Measurements from ENCODE around the gene PLCL2.

PLCL2 gene

GRCh38 chr3:17013571-17013970 is 128.8 kb downstream of the PLCL2 start:
- no peak overlapping the region for H3K27ac ChIP-seq (ENCODE audit: insufficient read depth in 1 of 2, low read depth in 1 of 2, low read length in 2 of 2, poor library complexity in 1 of 2, severe bottlenecking in 2 of 2)
- no peaks in the 10 kb centered on the region for H3K9me3 ChIP-seq (ENCODE audit: control extremely low read depth in 1 of 5, control insufficient read depth in 4 of 5, insufficient read depth in 2 of 5, low read depth in 1 of 5, low read length in 4 of 5)
- CTCF ChIA-PET = interaction anchor here (0.6 to 1.9 kb wide), 2 partner anchors 12 to 23 kb away, joined by 3 to 6 read pairs; no protein-coding TSS in a partner anchor
- POLR2A ChIA-PET = no interaction called here
- no peak overlapping the region for H3K4me3 ChIP-seq (ENCODE audit: control insufficient read depth in 1 of 7, extremely low read depth in 1 of 7, insufficient read depth in 4 of 7, low read depth in 2 of 7, low read length in 6 of 7)
- H3K36me3 ChIP-seq (ENCODE audit: control insufficient read depth in 4 of 4, insufficient read depth in 4 of 4, low read length in 3 of 4) = peaks cover 20 to 45% (median 24%) of the 10 kb centered on the region in 4 experiments
- no peaks in the 10 kb centered on the region for H3K4me1 ChIP-seq (ENCODE audit: control extremely low read depth in 1 of 4, control insufficient read depth in 4 of 4, insufficient read depth in 4 of 4, low read length in 3 of 4)
- WGBS (ENCODE audit: insufficient coverage) = 98% methylated on average over 4 of the region's 4 CpGs
- H3K27me3 ChIP-seq (replicated peaks in 2 of 5; ENCODE audit: control insufficient read depth in 4 of 5, insufficient read depth in 5 of 5, low read length in 4 of 5) = no peaks in the 10 kb centered on the region
- no peak for DNase-seq

- ChIA-PET CTCF (interaction anchor here (0.6 kb wide), 1 partner anchor 24 kb away, joined by 3 read pairs; no protein-coding TSS in a partner anchor), POLR2A (no interaction called here)
- WGBS (ENCODE audit: insufficient coverage) = 90% methylated on average over 2 of the region's 2 CpGs
- no peak overlapping the region for H3K27ac ChIP-seq (ENCODE audit: insufficient read depth in 1 of 2, low read depth in 1 of 2, low read length in 2 of 2, poor library complexity in 1 of 2, severe bottlenecking in 2 of 2)
- H3K36me3 ChIP-seq (ENCODE audit: control insufficient read depth in 4 of 4, insufficient read depth in 4 of 4, low read length in 3 of 4) = peaks cover 20 to 45% (median 24%) of the 10 kb centered on the region in 4 experiments
- H3K27me3 ChIP-seq (replicated peaks in 2 of 5; ENCODE audit: control insufficient read depth in 4 of 5, insufficient read depth in 5 of 5, low read length in 4 of 5) = no peaks in the 10 kb centered on the region
- H3K9me3 ChIP-seq (ENCODE audit: control extremely low read depth in 1 of 5, control insufficient read depth in 4 of 5, insufficient read depth in 2 of 5, low read depth in 1 of 5, low read length in 4 of 5) = no peaks in the 10 kb centered on the region
- H3K4me1 ChIP-seq (ENCODE audit: control extremely low read depth in 1 of 4, control insufficient read depth in 4 of 4, insufficient read depth in 4 of 4, low read length in 3 of 4) = no peaks in the 10 kb centered on the region
- no peak for DNase-seq
- H3K4me3 ChIP-seq (ENCODE audit: control insufficient read depth in 1 of 7, extremely low read depth in 1 of 7, insufficient read depth in 4 of 7, low read depth in 2 of 7, low read length in 6 of 7) = no peak overlapping the region
Observed at GRCh38 chr3:17014284-17014683, 129.5 kb downstream of the PLCL2 start.

- Histone ChIP-seq H3K27me3 (replicated peaks in 2 of 5; ENCODE audit: control insufficient read depth in 4 of 5, insufficient read depth in 5 of 5, low read length in 4 of 5) (no peaks in the 10 kb centered on the region), H3K4me3 (ENCODE audit: control insufficient read depth in 1 of 7, extremely low read depth in 1 of 7, insufficient read depth in 4 of 7, low read depth in 2 of 7, low read length in 6 of 7) (no peak overlapping the region), H3K36me3 (ENCODE audit: control insufficient read depth in 4 of 4, insufficient read depth in 4 of 4, low read length in 3 of 4) (peaks cover 20 to 43% (median 24%) of the 10 kb centered on the region in 4 experiments), H3K9me3 (ENCODE audit: control extremely low read depth in 1 of 5, control insufficient read depth in 4 of 5, insufficient read depth in 2 of 5, low read depth in 1 of 5, low read length in 4 of 5) (no peaks in the 10 kb centered on the region), H3K4me1 (ENCODE audit: control extremely low read depth in 1 of 4, control insufficient read depth in 4 of 4, insufficient read depth in 4 of 4, low read length in 3 of 4) (no peaks in the 10 kb centered on the region), H3K27ac (ENCODE audit: insufficient read depth in 1 of 2, low read depth in 1 of 2, low read length in 2 of 2, poor library complexity in 1 of 2, severe bottlenecking in 2 of 2) (no peak overlapping the region)
- ChIA-PET POLR2A (no interaction called here), CTCF (interaction anchor here (0.8 kb wide), 1 partner anchor 25 kb away, joined by 3 read pairs; no protein-coding TSS in a partner anchor)
- WGBS (ENCODE audit: insufficient coverage) = 100% methylated on average over 7 of the region's 8 CpGs
- DNase-seq = no peak
Observed at GRCh38 chr3:17014709-17015108, 130.0 kb downstream of the PLCL2 start.

- Histone ChIP-seq H3K36me3 (ENCODE audit: control insufficient read depth in 4 of 4, insufficient read depth in 4 of 4, low read length in 3 of 4) (peaks cover 3 to 14% (median 7%) of the 10 kb centered on the region in 4 experiments), H3K4me1 (ENCODE audit: control extremely low read depth in 1 of 4, control insufficient read depth in 4 of 4, insufficient read depth in 4 of 4, low read length in 3 of 4) (no peaks in the 10 kb centered on the region), H3K27ac (ENCODE audit: insufficient read depth in 1 of 2, low read depth in 1 of 2, low read length in 2 of 2, poor library complexity in 1 of 2, severe bottlenecking in 2 of 2) (no peak overlapping the region), H3K4me3 (ENCODE audit: control insufficient read depth in 1 of 7, extremely low read depth in 1 of 7, insufficient read depth in 4 of 7, low read depth in 2 of 7, low read length in 6 of 7) (no peak overlapping the region), H3K9me3 (ENCODE audit: control extremely low read depth in 1 of 5, control insufficient read depth in 4 of 5, insufficient read depth in 2 of 5, low read depth in 1 of 5, low read length in 4 of 5) (no peaks in the 10 kb centered on the region), H3K27me3 (replicated peaks in 2 of 5; ENCODE audit: control insufficient read depth in 4 of 5, insufficient read depth in 5 of 5, low read length in 4 of 5) (no peaks in the 10 kb centered on the region)
- ChIA-PET CTCF (interaction anchor here (1.0 kb wide), 1 partner anchor 13 kb away, joined by 4 read pairs; no protein-coding TSS in a partner anchor), POLR2A (no interaction called here)
- DNase-seq = no peak
- 89% methylated on average over 1 of the region's 1 CpG for WGBS (ENCODE audit: insufficient coverage)
Observed at GRCh38 chr3:17021614-17022013, 136.9 kb downstream of the PLCL2 start.

- DNase-seq = peak in 2 of 3 donors; percentile 64
- peaks cover 0 to 8% (median 3%) of the 10 kb centered on the region in 4 experiments for H3K36me3 ChIP-seq (ENCODE audit: control insufficient read depth in 4 of 4, insufficient read depth in 4 of 4, low read length in 3 of 4)
- no peaks in the 10 kb centered on the region for H3K4me1 ChIP-seq (ENCODE audit: control extremely low read depth in 1 of 4, control insufficient read depth in 4 of 4, insufficient read depth in 4 of 4, low read length in 3 of 4)
- H3K27ac ChIP-seq (ENCODE audit: insufficient read depth in 1 of 2, low read depth in 1 of 2, low read length in 2 of 2, poor library complexity in 1 of 2, severe bottlenecking in 2 of 2) = no peak overlapping the region
- H3K27me3 ChIP-seq (replicated peaks in 2 of 5; ENCODE audit: control insufficient read depth in 4 of 5, insufficient read depth in 5 of 5, low read length in 4 of 5) = no peaks in the 10 kb centered on the region
- H3K9me3 ChIP-seq (ENCODE audit: control extremely low read depth in 1 of 5, control insufficient read depth in 4 of 5, insufficient read depth in 2 of 5, low read depth in 1 of 5, low read length in 4 of 5) = no peaks in the 10 kb centered on the region
- no CpG with 5 or more reads among the region's 6 CpGs for WGBS (ENCODE audit: insufficient coverage)
- CTCF ChIA-PET = interaction anchor here (1.2 kb wide), 1 partner anchor 221 kb away, joined by 3 read pairs; no protein-coding TSS in a partner anchor
- POLR2A ChIA-PET = no interaction called here
- H3K4me3 ChIP-seq (ENCODE audit: control insufficient read depth in 1 of 7, extremely low read depth in 1 of 7, insufficient read depth in 4 of 7, low read depth in 2 of 7, low read length in 6 of 7) = no peak overlapping the region
Observed at GRCh38 chr3:17023006-17023664, 138.4 kb downstream of the PLCL2 start.

GRCh38 chr3:17025594-17026139 is 140.9 kb downstream of the PLCL2 start:
- no peaks in the 10 kb centered on the region for H3K9me3 ChIP-seq (ENCODE audit: control extremely low read depth in 1 of 5, control insufficient read depth in 4 of 5, insufficient read depth in 2 of 5, low read depth in 1 of 5, low read length in 4 of 5)
- peaks cover 0 to 7% (median 2%) of the 10 kb centered on the region in 4 experiments for H3K36me3 ChIP-seq (ENCODE audit: control insufficient read depth in 4 of 4, insufficient read depth in 4 of 4, low read length in 3 of 4)
- H3K27ac ChIP-seq (ENCODE audit: insufficient read depth in 1 of 2, low read depth in 1 of 2, low read length in 2 of 2, poor library complexity in 1 of 2, severe bottlenecking in 2 of 2) = no peak overlapping the region
- peaks cover 0 to 6% (median 3%) of the 10 kb centered on the region in 4 experiments for H3K4me1 ChIP-seq (ENCODE audit: control extremely low read depth in 1 of 4, control insufficient read depth in 4 of 4, insufficient read depth in 4 of 4, low read length in 3 of 4)
- H3K27me3 ChIP-seq (replicated peaks in 2 of 5; ENCODE audit: control insufficient read depth in 4 of 5, insufficient read depth in 5 of 5, low read length in 4 of 5) = no peaks in the 10 kb centered on the region
- POLR2A ChIA-PET = no interaction called here
- no peak overlapping the region for H3K4me3 ChIP-seq (ENCODE audit: control insufficient read depth in 1 of 7, extremely low read depth in 1 of 7, insufficient read depth in 4 of 7, low read depth in 2 of 7, low read length in 6 of 7)
- CTCF ChIA-PET = interaction anchor here (1.0 to 2.5 kb wide), 4 partner anchors 9 to 19 kb away, joined by 3 to 11 read pairs (median 4); no protein-coding TSS in a partner anchor
- DNase-seq = no peak
- WGBS (ENCODE audit: insufficient coverage) = 88% methylated on average over 4 of the region's 5 CpGs

GRCh38 chr3:17027318-17027717 is 142.6 kb downstream of the PLCL2 start:
- H3K27me3 ChIP-seq (replicated peaks in 2 of 5; ENCODE audit: control insufficient read depth in 4 of 5, insufficient read depth in 5 of 5, low read length in 4 of 5) = no peaks in the 10 kb centered on the region
- peaks cover 0 to 7% (median 2%) of the 10 kb centered on the region in 4 experiments for H3K36me3 ChIP-seq (ENCODE audit: control insufficient read depth in 4 of 4, insufficient read depth in 4 of 4, low read length in 3 of 4)
- ChIA-PET CTCF (interaction anchor here (0.6 to 1.2 kb wide), 3 partner anchors 19 to 661 kb away, joined by 3 to 4 read pairs (median 3); no protein-coding TSS in a partner anchor), POLR2A (no interaction called here)
- H3K4me3 ChIP-seq (ENCODE audit: control insufficient read depth in 1 of 7, extremely low read depth in 1 of 7, insufficient read depth in 4 of 7, low read depth in 2 of 7, low read length in 6 of 7) = no peak overlapping the region
- WGBS (ENCODE audit: insufficient coverage) = no CpG with 5 or more reads among the region's 1 CpG
- no peaks in the 10 kb centered on the region for H3K9me3 ChIP-seq (ENCODE audit: control extremely low read depth in 1 of 5, control insufficient read depth in 4 of 5, insufficient read depth in 2 of 5, low read depth in 1 of 5, low read length in 4 of 5)
- H3K27ac ChIP-seq (ENCODE audit: insufficient read depth in 1 of 2, low read depth in 1 of 2, low read length in 2 of 2, poor library complexity in 1 of 2, severe bottlenecking in 2 of 2) = no peak overlapping the region
- no peak for DNase-seq
- peaks cover 2 to 15% (median 4%) of the 10 kb centered on the region in 4 experiments for H3K4me1 ChIP-seq (ENCODE audit: control extremely low read depth in 1 of 4, control insufficient read depth in 4 of 4, insufficient read depth in 4 of 4, low read length in 3 of 4)
